T-helper 17 cell (primary cell): ENCODE measurements around the gene STX18. TPM values are rescaled to one million over a fixed set of nuclear protein-coding genes. Genes with fewer than 3 reads are reported as not detected.

Experiments
- ATAC-seq: fragments of 150-1000 bp; cut with Tn5 transposase; 2 replicates; pipeline ENCODE4 v1.10.0; 2021; ENCODE audit warnings: mild to moderate bottlenecking, moderate library complexity
- DNase-seq, 3 donors: peaks; one replicate each; pipeline versions ENCODE4 v3.0.0 to v3.0.0-alpha.2; 2020 to 2021
- H3K9me3 ChIP-seq: one replicate; pipeline ENCODE4 v1.7.0; 2013; ENCODE audit warnings: low read length, mild to moderate bottlenecking; ENCODE audit not compliant: control insufficient read depth, poor library complexity, severe bottlenecking
- H3K27ac Mint-ChIP-seq: one replicate; pipeline ENCODE4 v1.8.0; 2022; ENCODE audit warnings: mild to moderate bottlenecking, moderate library complexity, mixed read lengths
- H3K27me3 Mint-ChIP-seq: one replicate; pipeline ENCODE4 v1.8.0; 2022; ENCODE audit warnings: mixed read lengths
- H3K36me3 Mint-ChIP-seq: one replicate; pipeline ENCODE4 v1.8.0; 2022; ENCODE audit warnings: low read depth, mixed read lengths
- H3K4me1 Mint-ChIP-seq: one replicate; pipeline ENCODE4 v1.8.0; 2022; ENCODE audit warnings: mild to moderate bottlenecking, mixed read lengths
- H3K4me3 Mint-ChIP-seq: one replicate; pipeline ENCODE4 v1.8.0; 2022; ENCODE audit warnings: mild to moderate bottlenecking, moderate library complexity, mixed read lengths
- total RNA-seq, 4 donors: library from RNA in 2 of 4; stranded (reverse) in 2 of 4; gene quantifications; one replicate each; pipeline ENCODE4 v1.2.3 and lab custom pipeline; 2022 to 2026

Gene STX18
- total RNA-seq, 2 donors from 2014 or later = 21.7 to 27.8 TPM

GRCh38 chr4:4457803-4458553 lies 83.9 kb downstream of the STX18 start:
- no peaks in the 10 kb centered on the region for H3K9me3 ChIP-seq
- Mint-ChIP-seq H3K27me3 (no peaks in the 10 kb centered on the region), H3K4me1 (peaks cover 37% of the 10 kb centered on the region), H3K27ac (no peak overlapping the region), H3K36me3 (peaks cover 13% of the 10 kb centered on the region), H3K4me3 (no peak overlapping the region)
- DNase-seq = no peak
- ATAC-seq = no peak

GRCh38 chr4:4456816-4457578 lies 84.9 kb downstream of the STX18 start:
- peaks cover 29% of the 10 kb centered on the region for H3K4me1 Mint-ChIP-seq
- H3K4me3 Mint-ChIP-seq = no peak overlapping the region
- peaks cover 16% of the 10 kb centered on the region for H3K36me3 Mint-ChIP-seq
- no peaks in the 10 kb centered on the region for H3K27me3 Mint-ChIP-seq
- no peaks in the 10 kb centered on the region for H3K9me3 ChIP-seq
- H3K27ac Mint-ChIP-seq = no peak overlapping the region
- no peak for ATAC-seq
- no peak for DNase-seq

- peak overlapping the region; percentile 56 for H3K27ac Mint-ChIP-seq
- no peak for ATAC-seq
- no peak for DNase-seq
- H3K4me3 Mint-ChIP-seq = no peak overlapping the region
- no peaks in the 10 kb centered on the region for H3K27me3 Mint-ChIP-seq
- H3K9me3 ChIP-seq = no peaks in the 10 kb centered on the region
- H3K4me1 Mint-ChIP-seq = peaks cover 25% of the 10 kb centered on the region
- peaks cover 20% of the 10 kb centered on the region for H3K36me3 Mint-ChIP-seq
Observed at GRCh38 chr4:4456351-4456750, 85.5 kb downstream of the STX18 start.

GRCh38 chr4:4455210-4455865 lies 86.5 kb downstream of the STX18 start:
- Mint-ChIP-seq H3K4me1 (peaks cover 20% of the 10 kb centered on the region), H3K27ac (peak overlapping the region; percentile 56), H3K27me3 (no peaks in the 10 kb centered on the region), H3K4me3 (no peak overlapping the region), H3K36me3 (peaks cover 20% of the 10 kb centered on the region)
- H3K9me3 ChIP-seq = no peaks in the 10 kb centered on the region
- DNase-seq (no peak), ATAC-seq (no peak)

GRCh38 chr4:4446434-4446833 lies 95.4 kb downstream of the STX18 start:
- peaks cover 5% of the 10 kb centered on the region for H3K4me1 Mint-ChIP-seq
- H3K27ac Mint-ChIP-seq = no peak overlapping the region
- H3K36me3 Mint-ChIP-seq = peaks cover 2% of the 10 kb centered on the region
- H3K4me3 Mint-ChIP-seq = no peak overlapping the region
- no peak for ATAC-seq
- no peaks in the 10 kb centered on the region for H3K9me3 ChIP-seq
- DNase-seq = no peak
- H3K27me3 Mint-ChIP-seq = no peaks in the 10 kb centered on the region

- Mint-ChIP-seq H3K27me3 (no peaks in the 10 kb centered on the region), H3K4me1 (peaks cover 12% of the 10 kb centered on the region), H3K27ac (no peak overlapping the region), H3K36me3 (no peaks in the 10 kb centered on the region), H3K4me3 (no peak overlapping the region)
- DNase-seq (no peak), ATAC-seq (no peak)
- H3K9me3 ChIP-seq = no peaks in the 10 kb centered on the region
Observed at GRCh38 chr4:4443821-4444220, 98.0 kb downstream of the STX18 start.

- Mint-ChIP-seq H3K4me1 (peaks cover 20% of the 10 kb centered on the region), H3K27ac (peak overlapping the region; percentile 27), H3K36me3 (no peaks in the 10 kb centered on the region), H3K27me3 (no peaks in the 10 kb centered on the region), H3K4me3 (no peak overlapping the region)
- ATAC-seq = no peak
- H3K9me3 ChIP-seq = no peaks in the 10 kb centered on the region
- no peak for DNase-seq
Observed at GRCh38 chr4:4440333-4441061, 101.4 kb downstream of the STX18 start.

- H3K27ac Mint-ChIP-seq = peak overlapping the region; percentile 27
- no peaks in the 10 kb centered on the region for H3K9me3 ChIP-seq
- no peak overlapping the region for H3K4me3 Mint-ChIP-seq
- H3K4me1 Mint-ChIP-seq = peaks cover 20% of the 10 kb centered on the region
- H3K36me3 Mint-ChIP-seq = no peaks in the 10 kb centered on the region
- DNase-seq = no peak
- no peak for ATAC-seq
- no peaks in the 10 kb centered on the region for H3K27me3 Mint-ChIP-seq
Observed at GRCh38 chr4:4439782-4440181, 102.1 kb downstream of the STX18 start.

- H3K27ac Mint-ChIP-seq = no peak overlapping the region
- H3K27me3 Mint-ChIP-seq = no peaks in the 10 kb centered on the region
- H3K9me3 ChIP-seq = no peaks in the 10 kb centered on the region
- H3K4me1 Mint-ChIP-seq = peaks cover 20% of the 10 kb centered on the region
- ATAC-seq (no peak), DNase-seq (no peak)
- H3K4me3 Mint-ChIP-seq = no peak overlapping the region
- H3K36me3 Mint-ChIP-seq = no peaks in the 10 kb centered on the region
Observed at GRCh38 chr4:4438891-4439290, 103.0 kb downstream of the STX18 start.

- H3K36me3 Mint-ChIP-seq = no peaks in the 10 kb centered on the region
- no peaks in the 10 kb centered on the region for H3K9me3 ChIP-seq
- H3K4me1 Mint-ChIP-seq = peaks cover 17% of the 10 kb centered on the region
- peak overlapping the region; percentile 37 for H3K27ac Mint-ChIP-seq
- no peak overlapping the region for H3K4me3 Mint-ChIP-seq
- ATAC-seq (peak; percentile 50), DNase-seq (no peak)
- H3K27me3 Mint-ChIP-seq = no peaks in the 10 kb centered on the region
Observed at GRCh38 chr4:4437798-4438470, 103.9 kb downstream of the STX18 start.

- Mint-ChIP-seq H3K36me3 (no peaks in the 10 kb centered on the region), H3K27me3 (no peaks in the 10 kb centered on the region), H3K27ac (peak overlapping the region; percentile 37), H3K4me3 (no peak overlapping the region), H3K4me1 (peaks cover 21% of the 10 kb centered on the region)
- no peak for DNase-seq
- no peak for ATAC-seq
- H3K9me3 ChIP-seq = no peaks in the 10 kb centered on the region
Observed at GRCh38 chr4:4436244-4436823, 105.5 kb downstream of the STX18 start.

GRCh38 chr4:4433941-4434340 lies 107.9 kb downstream of the STX18 start:
- H3K27me3 Mint-ChIP-seq = no peaks in the 10 kb centered on the region
- H3K9me3 ChIP-seq = no peaks in the 10 kb centered on the region
- no peak overlapping the region for H3K27ac Mint-ChIP-seq
- no peaks in the 10 kb centered on the region for H3K36me3 Mint-ChIP-seq
- ATAC-seq (no peak), DNase-seq (no peak)
- H3K4me1 Mint-ChIP-seq = peaks cover 22% of the 10 kb centered on the region
- no peak overlapping the region for H3K4me3 Mint-ChIP-seq
